ENCODE measurements around the gene ATOH1. TPM values are rescaled to one million over a fixed set of nuclear protein-coding genes. Genes with fewer than 3 reads are reported as not detected.

ATOH1 gene
- total RNA-seq, 1 experiment from 2014 or later, result not detected

DNA sequence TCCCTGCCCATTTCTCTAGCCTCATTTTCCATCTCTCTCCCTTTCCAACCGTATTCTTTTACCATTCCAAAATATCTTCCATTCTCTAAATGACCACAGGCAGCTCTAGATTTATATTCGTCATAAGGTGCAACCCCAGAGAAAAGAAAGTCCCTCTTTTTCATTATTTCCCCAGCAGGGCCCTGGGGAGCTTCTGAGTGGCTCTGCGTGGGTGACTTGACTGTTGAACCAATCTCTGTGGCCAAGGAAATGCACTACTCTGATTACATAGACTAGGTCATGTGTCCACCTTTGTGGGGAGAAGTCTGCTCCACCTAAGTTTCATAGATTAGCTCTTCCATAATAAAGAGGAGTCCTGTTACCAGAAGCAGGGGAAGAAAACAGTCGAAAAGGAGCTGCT lies 51.4 kb downstream of the ATOH1 start:
- ChIA-PET CTCF (interaction anchor here (0.5 kb wide), 1 partner anchor 13 kb away, joined by 4 read pairs; no protein-coding TSS in a partner anchor), POLR2A (ENCODE audit: low non-redundant PET) (no interaction called here)
- Histone ChIP-seq H3K27me3 (replicated peaks; ENCODE audit: insufficient read depth, low read depth, low read length, poor library complexity) (no peaks in the 10 kb centered on the region), H3K4me1 (ENCODE audit: insufficient read depth, low read length, poor library complexity, severe bottlenecking) (no peaks in the 10 kb centered on the region), H3K4me3 (ENCODE audit: low read depth, low read length, poor library complexity, severe bottlenecking) (no peak overlapping the region), H3K27ac (ENCODE audit: low read depth, low read length, poor library complexity, severe bottlenecking) (no peak overlapping the region), H3K9me3 (ENCODE audit: low read depth, low read length, poor library complexity, severe bottlenecking) (no peaks in the 10 kb centered on the region), H3K36me3 (ENCODE audit: insufficient read depth, low read length, poor library complexity, severe bottlenecking) (no peaks in the 10 kb centered on the region)
- no peak for DNase-seq (ENCODE audit: low spot score)
- BruUV-seq (replicated peaks), result no TSS peak
- intact Hi-C loops (cut with micrococcal nuclease; ENCODE audit: unreplicated experiment), result no loop called here
- TF ChIP-seq CTCF (conservative IDR thresholded peaks at IDR 0.05; ENCODE audit: low read depth, low read length) (no peak), EZH2 (IDR thresholded peaks at IDR 0.05; ENCODE audit: borderline replicate concordance, low read depth, low read length, poor library complexity, severe bottlenecking) (no peak)

Measured in A673 (cell line).